ENCODE measurements around the gene ZG16.

DNA sequence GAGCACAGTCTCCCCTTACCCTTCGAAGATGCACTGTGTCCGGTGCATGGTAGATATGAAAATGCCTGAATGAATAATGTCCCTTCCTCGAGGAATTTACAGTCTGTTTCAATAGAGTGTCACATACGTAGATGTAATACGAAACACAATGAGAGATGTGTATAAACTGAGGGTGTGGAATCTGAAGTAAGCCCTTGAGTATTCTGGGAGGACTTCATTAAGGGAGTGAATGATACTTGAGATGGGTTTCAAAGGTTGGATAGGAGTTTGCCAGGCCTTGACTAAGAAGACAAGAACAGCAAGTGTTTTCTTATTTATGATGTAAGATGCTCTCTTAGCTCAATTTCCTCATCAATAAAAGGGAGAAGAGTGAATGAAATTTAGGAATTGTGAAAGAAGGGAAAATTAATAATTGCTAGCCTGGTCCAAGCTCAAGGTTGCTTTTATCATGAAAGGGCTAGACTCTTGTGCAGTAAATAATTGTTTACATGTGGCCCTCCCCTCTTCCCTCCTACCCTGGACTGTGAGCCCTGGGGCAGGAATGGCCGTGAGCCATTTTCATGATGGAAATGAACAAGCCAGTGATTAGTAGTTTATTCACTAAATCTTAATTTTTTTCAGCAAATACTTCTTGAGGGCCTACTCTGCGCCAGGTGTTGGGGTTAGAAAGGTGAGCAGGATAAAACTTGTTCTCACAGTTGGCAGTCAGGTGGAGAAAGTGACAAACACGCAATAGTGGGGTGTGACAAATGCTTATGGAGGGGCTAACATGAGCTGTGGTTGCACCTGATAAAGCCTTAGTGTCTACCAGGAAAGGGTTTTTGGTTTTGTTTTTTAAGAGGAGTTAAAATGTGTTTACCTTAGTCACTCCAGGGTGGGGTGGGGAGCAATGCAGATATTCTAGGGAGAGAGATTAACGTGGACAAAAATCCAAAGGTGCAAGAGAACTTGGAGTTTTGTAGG lies 14.1 kb downstream of the ZG16 start:
- TF ChIP-seq, protein P1, sequence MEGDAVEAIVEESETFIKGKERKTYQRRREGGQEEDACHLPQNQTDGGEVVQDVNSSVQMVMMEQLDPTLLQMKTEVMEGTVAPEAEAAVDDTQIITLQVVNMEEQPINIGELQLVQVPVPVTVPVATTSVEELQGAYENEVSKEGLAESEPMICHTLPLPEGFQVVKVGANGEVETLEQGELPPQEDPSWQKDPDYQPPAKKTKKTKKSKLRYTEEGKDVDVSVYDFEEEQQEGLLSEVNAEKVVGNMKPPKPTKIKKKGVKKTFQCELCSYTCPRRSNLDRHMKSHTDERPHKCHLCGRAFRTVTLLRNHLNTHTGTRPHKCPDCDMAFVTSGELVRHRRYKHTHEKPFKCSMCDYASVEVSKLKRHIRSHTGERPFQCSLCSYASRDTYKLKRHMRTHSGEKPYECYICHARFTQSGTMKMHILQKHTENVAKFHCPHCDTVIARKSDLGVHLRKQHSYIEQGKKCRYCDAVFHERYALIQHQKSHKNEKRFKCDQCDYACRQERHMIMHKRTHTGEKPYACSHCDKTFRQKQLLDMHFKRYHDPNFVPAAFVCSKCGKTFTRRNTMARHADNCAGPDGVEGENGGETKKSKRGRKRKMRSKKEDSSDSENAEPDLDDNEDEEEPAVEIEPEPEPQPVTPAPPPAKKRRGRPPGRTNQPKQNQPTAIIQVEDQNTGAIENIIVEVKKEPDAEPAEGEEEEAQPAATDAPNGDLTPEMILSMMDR (IDR thresholded peaks at IDR 0.05; ENCODE audit: control extremely low read depth in 1 of 3, insufficient read depth in 1 of 3, low read depth in 1 of 3, low read length in 3 of 3) = no peak
- TF ChIP-seq JUN (IDR thresholded peaks at IDR 0.05; ENCODE audit: low read depth, low read length) = no peak
- TF ChIP-seq, protein P2, sequence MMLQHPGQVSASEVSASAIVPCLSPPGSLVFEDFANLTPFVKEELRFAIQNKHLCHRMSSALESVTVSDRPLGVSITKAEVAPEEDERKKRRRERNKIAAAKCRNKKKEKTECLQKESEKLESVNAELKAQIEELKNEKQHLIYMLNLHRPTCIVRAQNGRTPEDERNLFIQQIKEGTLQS (IDR thresholded peaks at IDR 0.05; ENCODE audit: insufficient read depth, low read depth, low read length) = no peak
- TF ChIP-seq BRCA1 (IDR thresholded peaks at IDR 0.05; ENCODE audit: low read depth, low read length) = no peak
- no peak for TF ChIP-seq POLR2AphosphoS5 (IDR thresholded peaks at IDR 0.05; ENCODE audit: low read depth, low read length)
- TF ChIP-seq, protein P3, sequence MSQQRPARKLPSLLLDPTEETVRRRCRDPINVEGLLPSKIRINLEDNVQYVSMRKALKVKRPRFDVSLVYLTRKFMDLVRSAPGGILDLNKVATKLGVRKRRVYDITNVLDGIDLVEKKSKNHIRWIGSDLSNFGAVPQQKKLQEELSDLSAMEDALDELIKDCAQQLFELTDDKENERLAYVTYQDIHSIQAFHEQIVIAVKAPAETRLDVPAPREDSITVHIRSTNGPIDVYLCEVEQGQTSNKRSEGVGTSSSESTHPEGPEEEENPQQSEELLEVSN (IDR thresholded peaks at IDR 0.05) = no peak
- no peak for TF ChIP-seq CEBPB (IDR thresholded peaks at IDR 0.05; ENCODE audit: low read depth, low read length)
